BE2C (cell line): Measurements from ENCODE around the gene CERT1.

ENCODE experiments used
- DNase-seq: peaks from one replicate; pipeline ENCODE4 v3.0.0-alpha.2; 2020
- H3K27me3 ChIP-seq: fragments of 250-450 bp; sonication (Bioruptor Pico); 2 replicates; pipeline ENCODE4 v1.5.1; 2020; ENCODE audit warnings: mild to moderate bottlenecking
- H3K36me3 ChIP-seq: fragments of 250-450 bp; sonication (Bioruptor Pico); 2 replicates; pipeline ENCODE4 v1.5.1; 2020; ENCODE audit warnings: mild to moderate bottlenecking
- H3K4me1 ChIP-seq: fragments of 250-450 bp; sonication (Bioruptor Pico); 2 replicates; pipeline ENCODE4 v1.5.1; 2020
- H3K4me3 ChIP-seq: 2 replicates; pipeline ENCODE4 v1.5.1; 2011; ENCODE audit warnings: low read depth, low read length
- H3K9me3 ChIP-seq: fragments of 250-450 bp; sonication (Bioruptor Pico); 2 replicates; pipeline ENCODE4 v1.5.1; 2020
- CTCF ChIP-seq: IDR thresholded peaks from 2 replicates; pipeline ENCODE4 v1.5.1; 2012; ENCODE audit warnings: mild to moderate bottlenecking, low read depth, low read length

CERT1 gene

DNA sequence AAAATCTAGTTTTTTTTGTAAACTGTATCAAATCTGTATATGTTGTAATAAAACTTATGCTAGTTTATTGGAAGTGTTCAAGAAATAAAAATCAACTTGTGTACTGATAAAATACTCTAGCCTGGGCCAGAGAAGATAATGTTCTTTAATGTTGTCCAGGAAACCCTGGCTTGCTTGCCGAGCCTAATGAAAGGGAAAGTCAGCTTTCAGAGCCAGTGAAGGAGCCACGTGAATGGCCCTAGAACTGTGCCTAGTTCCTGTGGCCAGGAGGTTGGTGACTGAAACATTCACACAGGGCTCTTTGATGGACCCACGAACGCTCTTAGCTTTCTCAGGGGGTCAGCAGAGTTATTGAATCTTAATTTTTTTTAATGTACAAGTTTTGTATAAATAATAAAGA lies 150.1 kb downstream of the CERT1 start:
- H3K4me1 ChIP-seq, result peaks cover 4% of the 10 kb centered on the region
- TF ChIP-seq CTCF, result no peak
- H3K27me3 ChIP-seq, result no peaks in the 10 kb centered on the region
- H3K9me3 ChIP-seq, result no peaks in the 10 kb centered on the region
- no peak overlapping the region for H3K4me3 ChIP-seq
- peaks cover 70% of the 10 kb centered on the region for H3K36me3 ChIP-seq
- DNase-seq, result no peak

- H3K4me3 ChIP-seq, result no peak overlapping the region
- no peaks in the 10 kb centered on the region for H3K27me3 ChIP-seq
- TF ChIP-seq CTCF, result no peak
- no peaks in the 10 kb centered on the region for H3K9me3 ChIP-seq
- peaks cover 95% of the 10 kb centered on the region for H3K36me3 ChIP-seq
- DNase-seq, result no peak
- H3K4me1 ChIP-seq, result no peaks in the 10 kb centered on the region
Observed at GRCh38 chr5:75358117-75358516, 153.3 kb downstream of the CERT1 start.

DNA sequence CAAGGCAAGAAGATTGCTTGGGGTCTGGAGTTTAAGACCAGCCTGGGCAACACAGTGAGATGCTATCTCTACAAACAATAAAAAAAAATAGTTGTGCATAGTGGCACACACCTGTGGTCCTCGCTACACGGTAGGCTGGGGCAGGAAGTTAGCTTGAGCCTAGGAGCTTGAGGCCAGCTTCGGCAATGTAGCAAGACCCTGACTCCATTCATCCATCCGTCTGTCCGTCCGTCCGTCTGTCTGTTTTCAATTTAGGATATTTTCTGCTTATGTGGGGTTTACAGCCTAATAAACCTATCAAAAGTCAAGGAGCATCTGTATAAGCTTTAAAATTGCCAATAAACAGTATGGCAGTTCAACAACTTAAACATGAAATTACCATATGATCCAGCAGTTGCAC lies 154.7 kb downstream of the CERT1 start:
- no peak for DNase-seq
- Histone ChIP-seq H3K4me1 (no peaks in the 10 kb centered on the region), H3K9me3 (no peaks in the 10 kb centered on the region), H3K27me3 (no peaks in the 10 kb centered on the region), H3K36me3 (peaks cover 93% of the 10 kb centered on the region), H3K4me3 (no peak overlapping the region)
- no peak for TF ChIP-seq CTCF

DNA sequence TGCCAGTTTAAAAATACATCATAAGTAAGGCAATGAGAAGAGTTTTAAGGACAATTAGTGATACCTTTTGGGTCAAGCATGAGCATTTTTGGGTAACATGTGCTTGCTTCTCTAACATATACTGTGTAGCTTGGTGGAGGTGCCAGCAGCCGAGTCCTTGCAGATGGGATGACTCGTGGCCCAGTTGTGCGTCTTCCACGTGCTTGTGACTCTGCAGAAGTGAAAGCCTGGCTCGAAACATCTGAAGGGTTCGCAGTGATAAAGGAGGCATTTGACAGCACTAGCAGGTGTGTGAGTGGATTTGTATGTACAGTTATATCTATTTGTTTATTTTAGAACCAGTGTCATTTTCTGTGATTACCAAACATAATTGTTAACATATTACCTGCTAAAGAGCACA lies 156.2 kb downstream of the CERT1 start:
- TF ChIP-seq CTCF, result no peak

DNA sequence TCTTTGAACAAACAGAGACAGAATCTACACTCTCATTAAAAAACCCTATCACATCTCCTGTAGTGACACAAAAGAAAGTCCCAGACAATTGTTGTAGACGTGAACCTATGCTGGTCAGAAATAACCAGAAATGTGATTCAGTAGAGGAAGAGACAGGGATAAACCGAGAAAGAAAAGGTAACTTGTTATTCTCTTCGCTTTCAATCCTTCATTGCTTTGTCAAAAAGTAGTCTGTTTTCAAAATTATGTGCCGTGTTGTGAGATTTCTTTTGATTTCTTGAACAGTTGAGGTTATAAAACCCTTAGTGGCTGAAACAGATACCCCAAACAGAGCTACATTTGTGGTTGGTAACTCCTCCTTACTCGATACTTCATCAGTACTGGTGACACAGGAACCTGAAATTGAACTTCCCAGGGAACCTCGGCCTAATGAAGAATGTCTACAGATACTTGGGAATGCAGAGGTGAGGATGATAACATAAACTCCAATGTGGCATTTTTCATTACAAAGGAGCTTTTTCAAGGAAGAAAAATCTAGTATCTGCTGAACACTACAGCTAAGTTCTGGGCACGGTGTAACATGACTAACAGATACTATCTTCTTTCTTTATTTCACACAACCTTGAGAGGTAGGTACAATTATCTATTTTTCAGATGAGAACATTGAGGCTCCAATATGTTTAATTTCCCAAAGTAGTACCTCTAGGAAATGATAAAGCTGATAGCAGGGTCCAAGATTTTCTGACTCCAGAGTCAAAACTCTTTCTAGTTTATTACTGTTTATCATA lies 160.1 kb downstream of the CERT1 start:
- H3K36me3 ChIP-seq, result peaks cover 85% of the 10 kb centered on the region

More for the DNA sequence above, 156.2 kb downstream of the CERT1 start:
- H3K4me1 ChIP-seq, result no peaks in the 10 kb centered on the region
- H3K36me3 ChIP-seq, result peaks cover 90% of the 10 kb centered on the region
- H3K4me3 ChIP-seq, result no peak overlapping the region
- H3K9me3 ChIP-seq, result no peaks in the 10 kb centered on the region
- H3K27me3 ChIP-seq, result no peaks in the 10 kb centered on the region
- DNase-seq, result no peak

More for the DNA sequence above, 160.1 kb downstream of the CERT1 start:
- DNase-seq, result no peak
- Histone ChIP-seq H3K9me3 (no peaks in the 10 kb centered on the region), H3K27me3 (no peaks in the 10 kb centered on the region), H3K4me1 (no peaks in the 10 kb centered on the region), H3K4me3 (no peak overlapping the region)
- TF ChIP-seq CTCF, result no peak
